Epithelial cell of esophagus (primary cell): ENCODE results near the gene S1PR3.
"Not testable (repeated sequence)": the region's sequence is repeated elsewhere in the genome, so short reads cannot be mapped to it uniquely, and the experiment has no call there.

Source experiments
- DNase-seq: peaks from one replicate; pipeline ENCODE4 v3.0.0; 2010; ENCODE audit warnings: low read depth
- H3K4me3 ChIP-seq: 2 replicates; pipeline ENCODE4 v1.5.1; 2011; ENCODE audit warnings: mild to moderate bottlenecking, low read length, control low read depth
- CTCF ChIP-seq: IDR thresholded peaks from 2 replicates; pipeline ENCODE4 v1.5.1; 2011; ENCODE audit warnings: low read depth, mild to moderate bottlenecking, low read length, control low read depth, inconsistent platforms; ENCODE audit not compliant: insufficient read depth; ENCODE audit errors: missing control alignments

S1PR3 gene

GRCh38 chr9:88991066-88992034, at the start of gene S1PR3:
Gene S1PR3 (plus strand): TSS chr9:88991468. CDS start chr9:89001201, 9,733 bp downstream.
- peak within 1 kb of the TSS; percentile 36 for H3K4me3 ChIP-seq
- TF ChIP-seq CTCF, result no peak
- DNase-seq, result peak; percentile 43

GRCh38 chr9:88941586-88941985, 49.7 kb upstream of the S1PR3 start:
- H3K4me3 ChIP-seq, result not testable (repeated sequence)
- peak; percentile 60 for DNase-seq

- no peak for TF ChIP-seq CTCF
- no peak overlapping the region for H3K4me3 ChIP-seq
- no peak for DNase-seq
Measured at GRCh38 chr9:88942411-88942810, 48.9 kb upstream of the S1PR3 start.

- no peak for DNase-seq
- no peak overlapping the region for H3K4me3 ChIP-seq
- TF ChIP-seq CTCF, result no peak
Measured at GRCh38 chr9:88945636-88946333, 45.5 kb upstream of the S1PR3 start.

- no peak for TF ChIP-seq CTCF
- no peak overlapping the region for H3K4me3 ChIP-seq
- peak; percentile 41 for DNase-seq
Measured at GRCh38 chr9:88947581-88948573, 43.4 kb upstream of the S1PR3 start.

GRCh38 chr9:88949425-88949824, 41.8 kb upstream of the S1PR3 start:
- no peak for TF ChIP-seq CTCF
- no peak for DNase-seq
- H3K4me3 ChIP-seq, result no peak overlapping the region
